ENCODE measurements around the gene GNAI2.

GRCh38 chr3:50278123-50278879 is 42.3 kb downstream of the GNAI2 start:
- no peak for TF ChIP-seq POLR2A (IDR thresholded peaks at IDR 0.05; ENCODE audit: low read depth)
- no peak for TF ChIP-seq CTCF (IDR thresholded peaks at IDR 0.05)
- TF ChIP-seq POLR2AphosphoS5 (IDR thresholded peaks at IDR 0.05), result no peak
